HepG2 (cell line): ENCODE measurements around the gene EPB41L5. TPM values are rescaled to one million over a fixed set of nuclear protein-coding genes. Genes with fewer than 3 reads are reported as not detected.
A peak's percentile ranks its signal among the peaks of the same experiment; 100 is the strongest.

Experiments used
- CCDC6 ChIP-seq: sonication (generic); formaldehyde crosslinking; IDR thresholded peaks from 2 replicates; pipeline ENCODE4 v1.8.1; 2022; ENCODE audit warnings: mild to moderate bottlenecking, missing genetic modification reagents, moderate library complexity
- HHEX ChIP-seq: IDR thresholded peaks from 2 replicates; pipeline ENCODE4 v1.6.1; 2016; ENCODE audit warnings: control low read depth
- MYNN ChIP-seq: sonication (generic); formaldehyde crosslinking; IDR thresholded peaks from 2 replicates; pipeline ENCODE4 v1.4.0; 2020; ENCODE audit warnings: mild to moderate bottlenecking, low read depth, missing genetic modification reagents
- PATZ1 ChIP-seq: sonication (generic); formaldehyde crosslinking; IDR thresholded peaks from 2 replicates; pipeline ENCODE4 v1.4.0; 2020; ENCODE audit warnings: missing genetic modification reagents
- PPARG ChIP-seq: conservative IDR thresholded peaks from 2 replicates; pipeline ENCODE4 v1.6.1; 2016; ENCODE audit warnings: missing biosample characterization, missing genetic modification reagents
- SPEN ChIP-seq: sonication (generic); formaldehyde crosslinking; IDR thresholded peaks from 2 replicates; pipeline ENCODE4 v1.5.1; 2020; ENCODE audit warnings: low read depth, mild to moderate bottlenecking, missing genetic modification reagents
- SUZ12 ChIP-seq: fragments of 150-350 bp; IDR thresholded peaks from 2 replicates; pipeline ENCODE4 v1.6.1; 2014; ENCODE audit warnings: low read depth, low read length
- ZNF251 ChIP-seq: sonication (generic); formaldehyde crosslinking; IDR thresholded peaks from 2 replicates; pipeline ENCODE4 v1.9.0; 2021; ENCODE audit warnings: mild to moderate bottlenecking, missing genetic modification reagents
- ZNF33A ChIP-seq: sonication (generic); formaldehyde crosslinking; IDR thresholded peaks from 2 replicates; pipeline ENCODE4 v1.5.1; 2020; ENCODE audit warnings: missing genetic modification reagents, mild to moderate bottlenecking, moderate library complexity, borderline replicate concordance
- ZNF501 ChIP-seq: sonication (generic); formaldehyde crosslinking; IDR thresholded peaks from 2 replicates; pipeline ENCODE4 v1.5.1; 2020; ENCODE audit warnings: mild to moderate bottlenecking, moderate library complexity, missing genetic modification reagents
- ZNF572 ChIP-seq: sonication (generic); formaldehyde crosslinking; IDR thresholded peaks from 2 replicates; pipeline ENCODE4 v1.5.1; 2020; ENCODE audit warnings: mild to moderate bottlenecking, missing genetic modification reagents
- ZNF598 ChIP-seq: sonication (generic); formaldehyde crosslinking; IDR thresholded peaks from 2 replicates; pipeline ENCODE4 v1.5.1; 2020; ENCODE audit warnings: mild to moderate bottlenecking, missing genetic modification reagents, borderline replicate concordance
- ZNF607 ChIP-seq: sonication (generic); formaldehyde crosslinking; IDR thresholded peaks from 2 replicates; pipeline ENCODE4 v1.5.1; 2020; ENCODE audit warnings: missing genetic modification reagents, mild to moderate bottlenecking, borderline replicate concordance
- ZNF614 ChIP-seq: IDR thresholded peaks from 2 replicates; pipeline ENCODE4 v1.6.1; 2018; ENCODE audit warnings: missing biosample characterization, missing genetic modification reagents, inconsistent platforms, borderline replicate concordance
- ZNF619 ChIP-seq: sonication (generic); formaldehyde crosslinking; IDR thresholded peaks from 2 replicates; pipeline ENCODE4 v1.4.0; 2020; ENCODE audit warnings: mild to moderate bottlenecking, missing genetic modification reagents
- ZNF788 ChIP-seq: sonication (generic); formaldehyde crosslinking; IDR thresholded peaks from 2 replicates; pipeline ENCODE4 v1.5.0; 2020; ENCODE audit warnings: mild to moderate bottlenecking, missing genetic modification reagents, borderline replicate concordance
- ZSCAN22 ChIP-seq: sonication (generic); formaldehyde crosslinking; IDR thresholded peaks from 2 replicates; pipeline ENCODE4 v1.4.0; 2020; ENCODE audit warnings: mild to moderate bottlenecking, missing genetic modification reagents
- ZSCAN9 ChIP-seq: IDR thresholded peaks from 2 replicates; pipeline ENCODE4 v1.6.1; 2016; ENCODE audit warnings: borderline replicate concordance
- polyA plus RNA-seq, 8 experiments: library from polyadenylated mRNA; depleted of rRNA in 3 of 8; stranded (reverse) in 7 of 8; unstranded in 1 of 8; fragments of >200 nt; fragmentation: Illumina TruSeq in 4 of 8; extraction: Trizol in 4 of 8; gene quantifications; 2 replicates each; pipeline versions ENCODE4 v1.2.1 to v1.2.3, GENCODE V29; 2011 to 2016; ENCODE audit warnings: low read depth in 4 of 8, missing spikeins in 1 of 8, mixed read lengths in 1 of 8; ENCODE audit not compliant: insufficient read depth in 1 of 8
- total RNA-seq, 5 experiments: library from RNA; depleted of rRNA; stranded (reverse); fragments of >200 nt; fragmentation: Illumina TruSeq; extraction: Trizol; gene quantifications; 2 replicates each; pipeline ENCODE4 v1.2.3, GENCODE V29; 2016; ENCODE audit warnings: low read depth in 1 of 5
- TF ChIP-seq, protein P1 (sequence below): sonication (generic); formaldehyde crosslinking; IDR thresholded peaks from 2 replicates; pipeline ENCODE4 v1.5.0; 2020; ENCODE audit warnings: mild to moderate bottlenecking, missing genetic modification reagents, moderate library complexity
- TF ChIP-seq, protein P2 (sequence below): sonication (generic); formaldehyde crosslinking; IDR thresholded peaks from 2 replicates; pipeline ENCODE4 v1.4.0; 2020; ENCODE audit warnings: mild to moderate bottlenecking, missing genetic modification reagents
- TF ChIP-seq, protein P3 (sequence below): sonication (generic); formaldehyde crosslinking; IDR thresholded peaks from 2 replicates; pipeline ENCODE4 v1.8.0; 2022; ENCODE audit warnings: missing genetic modification reagents, mild to moderate bottlenecking, inconsistent platforms, borderline replicate concordance
- TF ChIP-seq, protein P4 (sequence below): sonication (generic); formaldehyde crosslinking; IDR thresholded peaks from 2 replicates; pipeline ENCODE4 v1.8.0; 2022; ENCODE audit warnings: missing genetic modification reagents, mild to moderate bottlenecking, moderate library complexity, borderline replicate concordance

The EPB41L5 gene
- total and polyA plus RNA-seq, 2 of the 13 experiments (the other 11 are each of a cell fraction or from before 2014, with no cell fraction given): 40.5 to 47.5 TPM

- TF ChIP-seq ZNF607 (CRISPR knock-in tag) (0 out of 2 replicates have a peak, but pooled peaks have one; percentile 19), CCDC6 (peak; percentile 91), ZNF572 (CRISPR knock-in tag) (0 out of 2 replicates have a peak, but pooled peaks have one; percentile 45), ZSCAN22 (CRISPR knock-in tag) (no peak), ZNF788 (CRISPR knock-in tag) (peak; percentile 91; the same call in 1 of the 2 replicates), ZNF501 (CRISPR knock-in tag) (peak; percentile 98), ZNF251 (CRISPR knock-in tag) (no peak), PATZ1 (CRISPR knock-in tag) (peak; percentile 94), SUZ12 (no peak), PPARG (CRISPR knock-in tag) (peak; percentile 72), HHEX (no peak), ZSCAN9 (peak; percentile 80), ZNF619 (peak; percentile 85), ZNF33A (CRISPR knock-in tag) (peak; percentile 66; the same call in 1 of the 2 replicates), MYNN (peak; percentile 61; the same call in 1 of the 2 replicates), ZNF614 (CRISPR knock-in tag) (no peak), SPEN (CRISPR knock-in tag) (peak; percentile 89), ZNF598 (CRISPR knock-in tag) (peak; percentile 96)
- TF ChIP-seq, protein P1, sequence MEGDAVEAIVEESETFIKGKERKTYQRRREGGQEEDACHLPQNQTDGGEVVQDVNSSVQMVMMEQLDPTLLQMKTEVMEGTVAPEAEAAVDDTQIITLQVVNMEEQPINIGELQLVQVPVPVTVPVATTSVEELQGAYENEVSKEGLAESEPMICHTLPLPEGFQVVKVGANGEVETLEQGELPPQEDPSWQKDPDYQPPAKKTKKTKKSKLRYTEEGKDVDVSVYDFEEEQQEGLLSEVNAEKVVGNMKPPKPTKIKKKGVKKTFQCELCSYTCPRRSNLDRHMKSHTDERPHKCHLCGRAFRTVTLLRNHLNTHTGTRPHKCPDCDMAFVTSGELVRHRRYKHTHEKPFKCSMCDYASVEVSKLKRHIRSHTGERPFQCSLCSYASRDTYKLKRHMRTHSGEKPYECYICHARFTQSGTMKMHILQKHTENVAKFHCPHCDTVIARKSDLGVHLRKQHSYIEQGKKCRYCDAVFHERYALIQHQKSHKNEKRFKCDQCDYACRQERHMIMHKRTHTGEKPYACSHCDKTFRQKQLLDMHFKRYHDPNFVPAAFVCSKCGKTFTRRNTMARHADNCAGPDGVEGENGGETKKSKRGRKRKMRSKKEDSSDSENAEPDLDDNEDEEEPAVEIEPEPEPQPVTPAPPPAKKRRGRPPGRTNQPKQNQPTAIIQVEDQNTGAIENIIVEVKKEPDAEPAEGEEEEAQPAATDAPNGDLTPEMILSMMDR: peak; percentile 40
- TF ChIP-seq, protein P2, sequence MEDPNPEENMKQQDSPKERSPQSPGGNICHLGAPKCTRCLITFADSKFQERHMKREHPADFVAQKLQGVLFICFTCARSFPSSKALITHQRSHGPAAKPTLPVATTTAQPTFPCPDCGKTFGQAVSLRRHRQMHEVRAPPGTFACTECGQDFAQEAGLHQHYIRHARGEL (CRISPR knock-in tag): peak; percentile 18; the same call in 1 of the 2 replicates
- TF ChIP-seq, protein P3, sequence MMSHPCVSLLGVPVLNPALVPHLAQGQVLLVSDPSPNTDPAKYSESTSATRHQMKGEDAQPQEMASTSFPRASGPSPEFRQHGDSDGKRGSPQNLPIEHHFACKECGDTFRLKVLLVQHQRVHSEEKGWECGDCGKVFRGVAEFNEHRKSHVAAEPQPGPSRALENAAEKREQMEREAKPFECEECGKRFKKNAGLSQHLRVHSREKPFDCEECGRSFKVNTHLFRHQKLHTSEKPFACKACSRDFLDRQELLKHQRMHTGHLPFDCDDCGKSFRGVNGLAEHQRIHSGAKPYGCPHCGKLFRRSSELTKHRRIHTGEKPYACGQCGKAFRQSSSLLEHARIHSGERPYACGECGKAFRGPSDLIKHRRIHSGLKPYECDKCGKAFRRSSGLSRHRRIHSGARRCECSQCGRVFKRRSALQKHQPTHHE (CRISPR knock-in tag): peak; percentile 96
- TF ChIP-seq, protein P4, sequence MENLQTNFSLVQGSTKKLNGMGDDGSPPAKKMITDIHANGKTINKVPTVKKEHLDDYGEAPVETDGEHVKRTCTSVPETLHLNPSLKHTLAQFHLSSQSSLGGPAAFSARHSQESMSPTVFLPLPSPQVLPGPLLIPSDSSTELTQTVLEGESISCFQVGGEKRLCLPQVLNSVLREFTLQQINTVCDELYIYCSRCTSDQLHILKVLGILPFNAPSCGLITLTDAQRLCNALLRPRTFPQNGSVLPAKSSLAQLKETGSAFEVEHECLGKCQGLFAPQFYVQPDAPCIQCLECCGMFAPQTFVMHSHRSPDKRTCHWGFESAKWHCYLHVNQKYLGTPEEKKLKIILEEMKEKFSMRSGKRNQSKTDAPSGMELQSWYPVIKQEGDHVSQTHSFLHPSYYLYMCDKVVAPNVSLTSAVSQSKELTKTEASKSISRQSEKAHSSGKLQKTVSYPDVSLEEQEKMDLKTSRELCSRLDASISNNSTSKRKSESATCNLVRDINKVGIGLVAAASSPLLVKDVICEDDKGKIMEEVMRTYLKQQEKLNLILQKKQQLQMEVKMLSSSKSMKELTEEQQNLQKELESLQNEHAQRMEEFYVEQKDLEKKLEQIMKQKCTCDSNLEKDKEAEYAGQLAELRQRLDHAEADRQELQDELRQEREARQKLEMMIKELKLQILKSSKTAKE (CRISPR knock-in tag): peak; percentile 86; the same call in 1 of the 2 replicates
Observed at GRCh38 chr2:120012771-120013596, at the start of gene EPB41L5 (continued).
